HG03196 (cell line): ENCODE data around the gene ZNF329.

Experiments
- ATAC-seq: cut with Tn5 transposase; IDR thresholded peaks from one replicate; pipeline ENCODE4 v1.9.1; 2021; ENCODE audit not compliant: unreplicated experiment

Gene ZNF329

DNA sequence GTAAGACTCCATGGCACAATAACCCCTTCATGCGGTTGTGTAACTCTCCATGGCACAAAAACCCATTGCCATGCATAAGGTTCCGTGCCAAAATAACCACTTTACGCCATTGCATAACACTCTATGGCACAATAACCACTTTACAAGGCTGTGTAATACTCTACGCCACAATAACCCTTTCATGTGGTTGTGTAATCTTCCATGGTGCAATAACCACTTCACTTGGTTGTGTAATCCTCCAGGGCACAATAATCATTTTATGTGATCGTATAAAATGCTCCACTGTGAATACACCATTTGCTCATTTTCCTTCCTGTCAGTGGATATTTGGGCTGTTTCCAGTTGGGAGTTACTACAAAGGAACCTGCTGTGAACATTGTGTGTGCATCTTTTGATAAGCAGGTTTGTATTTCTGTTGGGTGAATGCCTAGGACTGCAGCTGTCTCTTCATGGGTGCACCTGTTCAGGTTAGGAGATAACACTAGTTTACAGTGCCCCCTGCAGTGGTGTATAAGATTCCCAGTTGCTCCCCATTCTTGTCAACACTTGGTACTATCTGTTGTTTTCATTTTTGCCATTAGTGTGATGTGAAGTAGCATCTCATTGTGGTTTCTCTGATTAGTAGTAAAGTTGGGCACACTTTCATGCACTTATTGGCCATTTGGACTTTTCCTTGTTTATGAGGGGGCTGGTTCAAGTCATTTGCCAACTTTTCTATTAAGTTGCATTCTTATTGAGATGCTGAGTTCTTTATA, 31.4 kb downstream of the ZNF329 start:
- ATAC-seq, result no peak

- ATAC-seq, result no peak
These were observed 32.6 kb downstream of the ZNF329 start for GRCh38 chr19:58117841-58118575.

- ATAC-seq, result no peak
These were observed 42.1 kb downstream of the ZNF329 start for GRCh38 chr19:58108546-58108817.

- no peak for ATAC-seq
These were observed 42.6 kb downstream of the ZNF329 start for GRCh38 chr19:58107778-58108545.

GRCh38 chr19:58098682-58098998, 51.9 kb downstream of the ZNF329 start:
- no peak for ATAC-seq

GRCh38 chr19:58097781-58098681, 52.6 kb downstream of the ZNF329 start, which contains the start of gene ZSCAN18:
ZSCAN18 (minus strand) TSS chr19:58098231; CDS start chr19:58090267, 7,964 bp downstream.
- no peak for ATAC-seq

DNA sequence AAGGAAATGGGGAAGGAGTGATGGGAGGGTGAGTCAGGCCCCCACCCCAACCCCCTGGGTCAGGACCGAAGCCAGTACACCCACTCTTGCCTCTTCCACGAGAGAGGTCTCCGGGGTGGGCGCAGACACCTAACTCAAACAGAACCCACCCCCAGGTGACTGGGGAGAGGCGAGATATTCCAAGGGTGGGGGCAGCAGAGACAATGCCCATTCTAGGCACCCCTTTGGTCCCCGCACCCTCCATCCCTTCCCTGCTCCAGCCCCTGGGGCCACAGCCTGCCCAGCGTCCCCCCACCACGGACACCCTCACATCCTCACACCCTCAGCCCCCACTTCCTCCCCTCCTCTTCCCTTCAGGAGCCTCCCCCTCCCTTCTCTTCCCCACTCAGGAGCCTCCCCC, 53.2 kb downstream of the ZNF329 start:
- ATAC-seq, result no peak

DNA sequence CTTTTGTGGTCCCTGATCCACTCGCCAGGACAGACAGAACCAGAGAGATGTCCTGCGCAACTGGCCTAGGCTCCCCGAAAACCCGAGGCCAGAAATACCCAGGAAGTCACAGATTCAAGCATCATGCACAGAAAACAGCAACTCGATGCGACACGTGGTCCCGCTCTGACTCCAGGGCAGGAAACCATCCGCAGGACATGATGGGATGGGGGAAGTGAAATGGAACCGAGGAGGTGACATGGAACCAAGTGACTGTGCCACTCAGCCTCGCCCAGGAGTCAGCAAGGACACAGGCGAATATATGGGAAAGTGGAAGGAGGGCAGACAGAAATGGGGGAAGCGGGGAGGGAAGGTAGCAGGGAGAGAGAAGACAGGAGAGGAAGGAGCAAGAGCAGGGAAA, 53.7 kb downstream of the ZNF329 start:
- no peak for ATAC-seq

GRCh38 chr19:58095328-58095727, 55.3 kb downstream of the ZNF329 start:
- no peak for ATAC-seq

- ATAC-seq, result no peak
These were observed 57.5 kb downstream of the ZNF329 start for GRCh38 chr19:58093071-58093470.

DNA sequence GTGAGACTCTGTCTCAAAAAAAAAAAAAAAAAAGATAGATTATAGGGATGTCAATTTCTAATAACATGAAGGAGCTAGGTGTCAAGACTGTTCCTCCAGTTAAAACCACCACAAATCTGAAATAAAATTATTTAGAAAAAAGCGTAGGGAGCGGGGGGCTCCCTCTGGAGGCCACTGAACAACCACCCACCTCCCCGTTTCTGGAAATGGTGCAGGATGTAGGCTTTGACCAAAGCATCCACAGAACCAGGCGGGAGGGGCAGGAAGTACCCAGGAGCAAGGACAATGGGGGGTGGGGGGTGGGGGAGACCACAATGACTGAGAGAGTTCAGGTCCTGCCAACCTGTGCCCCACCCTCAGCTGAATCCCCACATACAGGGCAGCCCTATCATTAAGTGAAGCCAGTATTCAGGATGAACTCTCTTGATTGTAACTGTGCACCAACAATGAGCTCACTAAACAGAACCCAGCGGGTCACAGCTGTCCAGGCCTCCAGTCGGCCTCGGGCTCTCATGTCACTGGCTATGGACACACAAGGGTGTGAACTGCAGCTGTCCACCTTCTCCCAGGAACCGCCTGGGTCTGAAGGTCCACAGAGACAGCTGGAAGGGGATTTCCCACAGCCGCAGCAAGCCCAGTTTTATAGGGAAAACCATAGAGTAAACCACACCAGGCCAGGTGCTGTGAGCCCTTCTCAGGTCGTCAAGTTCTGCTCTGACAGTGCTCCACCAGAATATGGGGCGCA, 59.2 kb downstream of the ZNF329 start:
- ATAC-seq, result no peak

DNA sequence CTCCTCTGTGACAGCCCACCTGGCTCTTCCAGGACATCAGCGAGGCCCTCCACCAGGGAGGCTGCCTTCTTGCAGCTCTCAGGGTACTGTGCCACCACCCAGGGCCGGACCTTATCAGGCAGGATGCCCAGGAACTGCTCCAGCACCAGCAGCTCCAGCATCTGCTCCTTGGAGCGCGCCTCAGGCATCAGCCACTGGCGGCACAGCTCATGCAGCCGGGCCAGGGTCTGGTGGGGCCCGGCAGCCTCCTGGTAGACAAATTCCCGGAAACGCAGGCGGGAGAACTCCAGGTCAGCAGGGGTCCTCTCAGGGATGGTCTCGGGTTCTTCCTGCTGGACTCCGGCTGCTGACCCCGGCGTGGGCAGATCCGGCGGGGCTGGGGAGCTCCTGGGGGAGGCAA, 60.7 kb downstream of the ZNF329 start:
- ATAC-seq, result no peak

- no peak for ATAC-seq
These were observed 62.0 kb downstream of the ZNF329 start for GRCh38 chr19:58088521-58089052.

GRCh38 chr19:58086825-58087710, 63.5 kb downstream of the ZNF329 start:
- ATAC-seq, result no peak

- no peak for ATAC-seq
These were observed 65.2 kb downstream of the ZNF329 start for GRCh38 chr19:58085348-58085875.

DNA sequence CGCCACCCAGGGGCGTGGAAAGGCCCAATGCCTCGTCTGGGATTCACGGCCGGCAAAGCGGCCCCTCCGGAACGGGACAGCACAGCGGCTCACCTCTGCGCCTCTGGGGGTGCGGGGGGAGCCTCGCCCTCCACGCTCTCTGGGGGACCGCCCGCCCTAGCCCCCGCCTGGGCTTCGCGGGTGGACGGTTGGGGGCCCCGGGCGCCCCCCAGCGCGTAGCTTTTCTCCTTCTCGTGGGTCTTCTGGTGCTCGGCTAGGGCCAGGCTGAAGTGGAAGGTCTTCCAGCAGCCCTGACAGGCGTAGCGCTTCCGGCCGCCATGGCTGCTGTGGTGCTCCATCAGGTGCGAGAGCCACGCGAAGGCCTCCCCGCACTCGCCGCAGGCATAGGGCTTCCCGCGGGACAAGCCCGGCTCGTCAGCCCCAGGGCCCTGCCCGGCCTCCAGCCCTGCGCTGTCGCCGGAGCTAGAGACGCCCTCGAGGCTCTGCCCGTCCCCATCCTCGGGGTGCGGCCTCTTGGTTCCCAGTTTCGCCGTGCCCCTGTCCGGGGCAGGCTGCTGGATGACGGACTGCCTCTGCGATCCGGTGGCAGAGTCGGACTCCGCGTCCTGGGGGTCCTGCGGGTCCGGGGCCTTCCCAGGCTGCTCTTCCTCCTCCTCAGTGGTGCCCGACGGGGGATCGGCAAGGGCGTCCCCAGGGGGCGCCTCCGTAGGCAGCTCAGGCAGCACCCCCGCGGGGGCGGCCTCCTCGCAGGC, 65.8 kb downstream of the ZNF329 start:
- ATAC-seq, result no peak

- no peak for ATAC-seq
These were observed 67.6 kb downstream of the ZNF329 start for GRCh38 chr19:58083021-58083420.

- ATAC-seq, result no peak
These were observed 70.8 kb downstream of the ZNF329 start for GRCh38 chr19:58079792-58080191.
